ENCODE results near the gene EGLN2.

- no peak for TF ChIP-seq CTCF (IDR thresholded peaks at IDR 0.05)
- no peak for TF ChIP-seq ZFX (IDR thresholded peaks at IDR 0.05; ENCODE audit: borderline replicate concordance)
These were observed 28.6 kb downstream of the EGLN2 start for GRCh38 chr19:40827386-40828247.
